GM23338 (cell line): ENCODE results near the gene PKD2L1. TPM values are rescaled to one million over a fixed set of nuclear protein-coding genes. Genes with fewer than 3 reads are reported as not detected.

Experiments used
- ATAC-seq: fragments of 200-7000 bp; cut with Tn5 transposase; 3 replicates; pipeline ENCODE4 v1.9.1; 2020
- DNase-seq: peaks from one replicate; pipeline ENCODE4 v3.0.0-alpha.2; 2015; ENCODE audit warnings: low spot score
- H2AFZ ChIP-seq: fragments of 200-600 bp; sonication (generic); 2 replicates; pipeline ENCODE4 v1.8.0; 2016; ENCODE audit warnings: antibody characterized with exemption, mild to moderate bottlenecking, moderate library complexity
- H3F3A ChIP-seq: fragments of 200-600 bp; sonication (generic); replicated peaks from 2 replicates; pipeline ENCODE4 v1.8.0; 2017; ENCODE audit warnings: antibody characterized with exemption, mixed run types, low read depth
- H3K27ac ChIP-seq: fragments of 200-600 bp; sonication (generic); 2 replicates; pipeline ENCODE4 v1.6.1; 2016; ENCODE audit warnings: low read depth
- H3K27me3 ChIP-seq: fragments of 200-600 bp; sonication (generic); 2 replicates; pipeline ENCODE4 v1.8.0; 2016; ENCODE audit warnings: mild to moderate bottlenecking, mixed run types, moderate library complexity; ENCODE audit not compliant: insufficient read depth
- H3K36me3 ChIP-seq: fragments of 200-600 bp; sonication (generic); 2 replicates; pipeline ENCODE4 v1.8.0; 2016; ENCODE audit warnings: mild to moderate bottlenecking; ENCODE audit not compliant: insufficient read depth
- H3K4me1 ChIP-seq: fragments of 200-600 bp; sonication (generic); 2 replicates; pipeline ENCODE4 v1.8.0; 2016; ENCODE audit warnings: mild to moderate bottlenecking, moderate library complexity; ENCODE audit not compliant: insufficient read depth
- H3K4me2 ChIP-seq: fragments of 200-600 bp; sonication (generic); 2 replicates; pipeline ENCODE4 v1.7.1; 2017; ENCODE audit warnings: mixed run types
- H3K4me3 ChIP-seq: fragments of 200-600 bp; sonication (generic); 2 replicates; pipeline ENCODE4 v1.6.1; 2016; ENCODE audit warnings: mixed run types
- H3K79me2 ChIP-seq: fragments of 200-600 bp; sonication (generic); replicated peaks from 2 replicates; pipeline ENCODE4 v1.8.0; 2017; ENCODE audit warnings: mild to moderate bottlenecking; ENCODE audit not compliant: insufficient read depth
- H3K9me2 ChIP-seq: fragments of 200-600 bp; sonication (generic); 2 replicates; pipeline ENCODE4 v1.8.0; 2017; ENCODE audit not compliant: insufficient read depth
- H4K20me1 ChIP-seq: fragments of 200-600 bp; sonication (generic); replicated peaks from 2 replicates; pipeline ENCODE4 v1.8.0; 2017; ENCODE audit warnings: mild to moderate bottlenecking; ENCODE audit not compliant: insufficient read depth
- H3K27ac Mint-ChIP-seq: 2 replicates; pipeline ENCODE4 v1.8.0; 2020; ENCODE audit warnings: inconsistent platforms, mild to moderate bottlenecking, moderate library complexity, mixed read lengths
- H3K27me3 Mint-ChIP-seq: 3 replicates; pipeline ENCODE4 v1.8.0; 2022; ENCODE audit warnings: low read depth, mild to moderate bottlenecking, moderate library complexity, mixed read lengths, inconsistent platforms; ENCODE audit not compliant: insufficient read depth, poor library complexity
- H3K36me3 Mint-ChIP-seq: 3 replicates; pipeline ENCODE4 v1.8.0; 2021; ENCODE audit warnings: low read depth, mild to moderate bottlenecking, inconsistent platforms, moderate library complexity, mixed read lengths
- H3K4me1 Mint-ChIP-seq: 3 replicates; pipeline ENCODE4 v1.8.0; 2020; ENCODE audit warnings: mild to moderate bottlenecking, inconsistent platforms, mixed read lengths
- H3K4me3 Mint-ChIP-seq: 3 replicates; pipeline ENCODE4 v1.8.0; 2021; ENCODE audit warnings: moderate library complexity, mild to moderate bottlenecking, inconsistent platforms, mixed read lengths
- H3K9me3 Mint-ChIP-seq: 3 replicates; pipeline ENCODE4 v1.8.0; 2020; ENCODE audit warnings: moderate library complexity, mild to moderate bottlenecking, inconsistent platforms, mixed read lengths
- CREB1 ChIP-seq: fragments of 250-450 bp; sonication (Bioruptor Pico); IDR thresholded peaks from 2 replicates; pipeline ENCODE4 v1.5.0; 2020; ENCODE audit warnings: low read depth, mild to moderate bottlenecking, moderate library complexity
- EZH2 ChIP-seq: fragments of 200-600 bp; sonication (generic); IDR thresholded peaks from one replicate; pipeline ENCODE4 v1.8.0; 2017; ENCODE audit warnings: antibody characterized with exemption, mild to moderate bottlenecking, low read depth; ENCODE audit not compliant: unreplicated experiment
- EZH2phosphoT487 ChIP-seq: fragments of 200-600 bp; sonication (generic); IDR thresholded peaks from one replicate; pipeline ENCODE4 v1.8.1; 2018; ENCODE audit warnings: antibody characterized with exemption; ENCODE audit not compliant: unreplicated experiment
- POLR2AphosphoS5 ChIP-seq: IDR thresholded peaks from 2 replicates; pipeline ENCODE4 v1.6.1; 2016; ENCODE audit warnings: antibody characterized with exemption, low read depth
- ZNF462 ChIP-seq: fragments of 250-450 bp; sonication (Bioruptor Pico); IDR thresholded peaks from 2 replicates; pipeline ENCODE4 v1.5.0; 2020; ENCODE audit warnings: mild to moderate bottlenecking, moderate library complexity
- polyA plus RNA-seq: library from polyadenylated mRNA; unstranded; fragments of >200 nt; fragmentation: Nextera tagmentation; extraction: Ambion mirVana; gene quantifications from 2 replicates; pipeline ENCODE4 v1.2.1, GENCODE V29; 2016
- total RNA-seq: library from RNA; depleted of rRNA; stranded (reverse); fragments of >200 nt; shearing (Covaris generic); gene quantifications from 2 replicates; pipeline ENCODE4 v1.2.3, GENCODE V29; 2014

Gene PKD2L1
- total and polyA plus RNA-seq, 2 experiments from 2014 or later, result not detected

- H3K36me3 Mint-ChIP-seq, result peaks cover 68% of the 10 kb centered on the region
These were observed 77.0 kb downstream of the PKD2L1 start for GRCh38 chr10:100253041-100253440.

More at GRCh38 chr10:100253041-100253440, 77.0 kb downstream of the PKD2L1 start:
- Histone ChIP-seq H3K4me2 (no peak overlapping the region), H3K4me1 (no peaks in the 10 kb centered on the region), H3K4me3 (no peak overlapping the region), H3K9me2 (no peaks in the 10 kb centered on the region), H3K27me3 (no peaks in the 10 kb centered on the region), H3K79me2 (no peaks in the 10 kb centered on the region), H4K20me1 (no peaks in the 10 kb centered on the region; the same call in none of the 2 replicates), H3K27ac (no peak overlapping the region), H3F3A (0 out of 2 replicates have a peak, but pooled peaks cover 2% of the 10 kb centered on the region), H2AFZ (no peak overlapping the region), H3K36me3 (peaks cover 36% of the 10 kb centered on the region)
- TF ChIP-seq CREB1 (CRISPR knock-in tag) (no peak), EZH2 (no peak), ZNF462 (CRISPR knock-in tag) (no peak), EZH2phosphoT487 (no peak), POLR2AphosphoS5 (no peak)
- H3K27ac Mint-ChIP-seq, result no peak overlapping the region
- H3K4me3 Mint-ChIP-seq, result no peak overlapping the region
- H3K9me3 Mint-ChIP-seq, result no peaks in the 10 kb centered on the region
- ATAC-seq, result no peak
- no peaks in the 10 kb centered on the region for H3K4me1 Mint-ChIP-seq
- no peak for DNase-seq
- peaks cover 2% of the 10 kb centered on the region for H3K27me3 Mint-ChIP-seq
